ENCODE measurements around the gene AP3S1.

Gene AP3S1

DNA sequence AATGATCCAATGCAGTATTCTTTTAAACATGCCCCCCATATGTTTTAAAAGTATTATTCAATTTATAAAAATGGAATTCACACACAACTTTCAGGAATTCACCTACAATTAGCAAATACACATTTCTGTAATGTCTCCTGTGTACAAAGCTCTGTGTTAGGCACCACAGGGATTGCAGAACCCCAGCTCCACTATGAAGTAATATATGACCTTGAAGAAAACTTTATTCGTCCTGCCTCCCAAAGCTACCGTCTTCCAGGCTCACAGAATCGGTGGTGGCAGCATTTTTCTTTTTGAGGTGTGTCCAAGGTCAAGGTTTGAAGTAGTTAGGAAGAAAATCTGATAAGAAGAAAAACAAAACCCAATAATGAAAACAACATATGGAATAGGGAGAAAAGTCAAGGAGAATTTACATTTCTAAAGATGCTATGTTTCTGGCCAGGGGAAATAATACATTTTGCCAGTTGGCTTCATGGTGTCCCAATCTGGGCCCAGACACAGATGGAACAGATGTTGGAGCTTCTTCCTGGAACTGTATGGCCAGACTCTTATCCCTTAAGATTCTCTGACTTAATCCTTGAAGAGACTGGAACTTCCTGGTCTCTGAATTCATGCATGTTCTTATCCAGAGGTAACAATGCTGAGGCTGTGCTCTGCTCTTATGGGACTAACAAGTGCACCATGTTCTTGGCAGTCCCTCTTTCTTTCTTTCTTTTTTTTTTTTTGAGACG lies 98.5 kb downstream of the AP3S1 start:
- DNase-seq (ENCODE audit: low read depth): no peak

DNA sequence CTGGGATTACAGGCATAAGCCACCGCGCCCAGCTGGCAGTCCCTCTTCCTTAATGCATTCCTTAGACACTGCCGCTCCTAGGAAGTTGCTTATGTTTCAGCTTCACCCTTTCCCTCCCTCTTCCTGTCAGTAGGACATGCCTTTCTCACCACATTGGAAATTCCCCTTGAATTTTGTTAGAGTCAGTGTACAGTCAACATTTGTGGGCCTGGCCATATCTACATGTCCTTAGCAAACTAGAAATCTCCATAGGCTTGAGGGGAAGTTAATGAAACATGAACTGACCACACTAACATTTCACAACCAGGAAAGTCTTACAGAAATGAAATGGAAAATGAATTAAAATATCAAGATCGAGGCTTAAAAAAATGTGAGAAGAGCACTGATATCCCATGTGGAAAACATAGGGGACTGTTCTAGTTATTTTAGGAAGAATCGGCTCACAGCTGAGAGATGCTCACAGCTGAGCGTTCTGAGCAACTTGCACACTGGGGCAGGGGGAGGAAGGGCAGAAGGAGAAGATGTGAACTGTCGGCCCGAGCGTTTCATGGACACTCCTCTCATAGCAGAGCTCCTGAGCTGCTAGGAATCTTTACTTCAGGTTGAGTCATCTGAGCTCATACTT lies 99.4 kb downstream of the AP3S1 start:
- DNase-seq (ENCODE audit: low read depth): no peak

DNA sequence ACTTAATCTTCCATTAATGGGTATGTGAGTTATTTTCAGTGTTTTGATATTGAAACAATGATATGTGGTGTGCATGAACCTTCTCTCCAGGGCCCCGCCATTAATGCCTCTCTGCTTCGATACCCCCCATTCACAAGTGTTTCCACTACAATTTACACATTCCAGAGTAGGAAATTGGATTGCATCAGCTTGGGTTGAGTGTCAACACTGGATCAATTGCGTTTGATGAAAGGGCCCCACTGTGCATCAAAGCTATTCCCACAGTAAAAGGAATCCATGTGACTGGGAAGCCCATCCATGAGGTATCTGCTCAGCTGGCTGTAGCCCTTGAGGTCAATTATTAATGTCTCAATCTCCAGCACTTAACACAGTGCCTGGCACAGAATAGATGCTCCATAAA lies 102.8 kb downstream of the AP3S1 start:
- DNase-seq (ENCODE audit: low read depth): no peak

GRCh38 chr5:115946655-115947054 lies 104.9 kb downstream of the AP3S1 start:
- DNase-seq (ENCODE audit: low read depth): no peak

- no peak for DNase-seq (ENCODE audit: low read depth)
Measured at GRCh38 chr5:115947260-115947659, 105.5 kb downstream of the AP3S1 start.

DNA sequence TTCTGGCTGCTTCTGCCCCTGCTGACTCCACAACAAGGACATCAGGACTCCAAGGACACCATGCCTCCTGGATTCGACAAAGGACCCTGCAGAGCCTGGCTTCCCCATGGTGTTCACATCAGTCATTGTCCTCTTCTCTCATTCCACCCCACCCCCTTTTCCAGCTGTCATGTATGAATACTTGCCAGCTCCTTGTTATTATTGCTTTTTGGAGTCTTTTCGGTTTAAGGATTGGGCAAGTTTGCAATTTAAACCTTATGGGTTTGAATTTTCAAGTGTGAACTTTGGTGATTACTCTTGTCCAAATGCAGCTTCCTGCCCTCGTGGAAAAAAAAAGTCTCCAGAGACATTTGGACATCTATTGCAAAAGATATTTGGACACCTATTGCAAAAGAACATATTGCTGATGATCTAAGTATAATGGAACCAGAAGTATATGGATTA lies 106.4 kb downstream of the AP3S1 start:
- DNase-seq (ENCODE audit: low read depth): no peak

DNA sequence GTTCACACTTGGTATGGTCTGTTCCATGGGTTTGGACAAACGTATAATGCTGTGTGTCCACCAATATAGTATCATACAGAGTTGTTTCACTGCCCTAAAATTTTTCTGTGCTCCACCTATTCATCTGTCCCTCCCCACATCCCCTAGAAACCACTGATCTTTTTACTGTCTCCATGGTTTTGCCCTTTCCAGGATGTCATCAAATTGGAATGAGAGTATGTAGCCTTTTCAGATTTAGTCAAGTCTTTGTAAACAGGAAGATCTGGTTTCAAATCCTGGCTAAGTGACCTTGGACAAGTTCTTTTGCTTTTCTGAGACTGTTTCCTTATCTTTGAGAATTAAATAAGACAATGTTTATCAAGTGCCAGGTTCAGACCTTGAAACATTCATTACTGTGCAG lies 107.4 kb downstream of the AP3S1 start:
- DNase-seq (ENCODE audit: low read depth): no peak

DNA sequence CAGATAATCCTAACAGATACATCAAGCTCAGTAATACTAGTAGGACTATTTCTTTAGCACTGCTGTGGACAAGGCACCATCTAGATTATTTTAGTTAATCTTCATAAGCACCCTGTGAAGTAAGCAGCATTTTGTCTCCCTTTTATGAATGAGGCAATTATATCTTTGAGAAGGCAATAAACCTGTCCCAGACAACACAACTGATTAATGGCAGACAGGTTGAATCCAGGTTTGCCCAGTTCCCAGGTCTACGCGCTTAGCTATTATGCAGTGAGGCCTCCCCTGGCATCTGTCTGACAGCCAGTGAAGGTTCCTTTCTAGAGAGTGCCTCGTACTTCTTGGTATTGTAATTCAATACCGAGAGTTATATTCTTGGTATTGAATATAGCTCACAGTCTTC lies 110.9 kb downstream of the AP3S1 start:
- DNase-seq (ENCODE audit: low read depth): no peak

DNA sequence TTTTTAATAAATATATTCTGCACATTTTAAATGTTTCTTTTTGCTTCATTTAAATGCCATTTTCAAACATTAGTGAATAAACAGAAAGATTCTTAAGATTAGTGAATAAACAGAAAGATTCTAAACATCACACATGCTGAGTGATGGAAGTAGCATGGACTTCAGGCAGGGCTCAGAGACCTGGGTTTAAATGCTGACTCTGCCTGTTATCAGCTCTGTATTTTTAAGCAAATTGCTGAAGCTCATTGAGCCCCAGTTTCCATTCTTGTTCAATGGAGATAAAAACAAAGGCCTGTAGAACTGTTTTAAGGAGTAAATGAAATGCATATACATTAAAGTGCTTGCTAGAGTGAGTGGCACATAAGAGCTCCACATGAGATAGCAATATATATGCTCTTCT lies 112.4 kb downstream of the AP3S1 start:
- no peak for DNase-seq (ENCODE audit: low read depth)

- DNase-seq (ENCODE audit: low read depth): no peak
Measured at GRCh38 chr5:115956957-115957356, 115.2 kb downstream of the AP3S1 start.

DNA sequence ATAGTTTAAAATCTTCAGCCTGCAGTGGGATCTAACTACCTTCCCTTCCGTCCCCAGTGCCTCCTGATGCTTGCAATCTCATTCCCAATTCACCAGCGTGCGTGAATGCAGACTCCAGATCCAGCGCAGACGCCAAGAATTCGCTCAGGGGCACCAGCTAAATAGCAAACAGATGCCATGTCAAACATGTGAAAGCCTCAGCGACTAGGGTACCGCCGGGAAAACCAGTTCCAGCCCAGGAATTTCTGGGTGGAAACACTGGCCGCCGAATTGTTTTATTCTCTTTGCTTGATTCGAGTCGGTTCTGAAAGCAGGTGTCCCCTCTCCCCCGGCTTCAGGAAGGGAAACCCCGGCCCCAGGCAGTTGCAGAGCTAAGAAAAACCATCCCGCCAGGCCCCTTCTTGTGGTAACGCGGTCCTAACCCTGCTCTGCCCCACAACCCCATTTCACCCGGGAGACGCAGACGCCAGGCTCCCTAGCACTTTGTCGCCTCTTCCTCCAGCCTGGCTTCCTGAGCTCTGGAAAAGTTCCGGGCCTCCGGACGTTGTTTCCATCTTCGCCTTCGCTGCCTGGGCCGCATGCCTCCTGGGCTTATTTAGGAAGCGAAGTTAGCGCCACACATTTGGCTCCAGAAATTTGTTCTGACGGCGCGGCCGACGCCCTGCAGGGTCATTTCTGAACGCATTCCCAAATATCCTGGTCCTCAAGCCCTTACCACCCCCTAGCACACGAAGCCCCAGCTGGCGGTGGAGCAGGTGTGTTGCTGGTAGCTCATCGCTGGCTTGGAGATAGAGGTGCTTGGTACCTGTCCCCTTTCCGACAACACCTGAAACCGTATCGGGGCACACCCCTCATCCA lies 119.9 kb downstream of the AP3S1 start:
- no peak for DNase-seq (ENCODE audit: low read depth)

DNA sequence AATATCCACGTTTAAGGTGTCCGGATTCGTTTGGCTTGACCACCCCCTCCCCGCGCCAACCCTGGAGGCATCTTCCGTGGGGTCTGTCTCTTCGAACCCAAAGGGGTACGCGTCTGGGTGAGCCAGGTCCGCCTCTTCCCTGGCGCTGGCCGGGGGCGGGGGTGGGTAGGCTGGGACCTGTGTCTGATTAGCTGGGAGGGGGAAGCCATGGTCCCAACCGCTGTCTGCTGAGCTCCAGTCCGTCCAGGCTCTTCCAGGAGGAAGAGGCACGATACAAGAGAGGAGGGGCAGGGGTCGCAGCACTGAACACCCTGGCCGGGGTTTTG lies 120.5 kb downstream of the AP3S1 start, which contains the start of gene LVRN:
LVRN (plus strand) TSS at position 237 of the 326 bp plus-strand sequence. CDS start 143 bp downstream, outside the sequence.
- no peak for DNase-seq (ENCODE audit: low read depth)

DNA sequence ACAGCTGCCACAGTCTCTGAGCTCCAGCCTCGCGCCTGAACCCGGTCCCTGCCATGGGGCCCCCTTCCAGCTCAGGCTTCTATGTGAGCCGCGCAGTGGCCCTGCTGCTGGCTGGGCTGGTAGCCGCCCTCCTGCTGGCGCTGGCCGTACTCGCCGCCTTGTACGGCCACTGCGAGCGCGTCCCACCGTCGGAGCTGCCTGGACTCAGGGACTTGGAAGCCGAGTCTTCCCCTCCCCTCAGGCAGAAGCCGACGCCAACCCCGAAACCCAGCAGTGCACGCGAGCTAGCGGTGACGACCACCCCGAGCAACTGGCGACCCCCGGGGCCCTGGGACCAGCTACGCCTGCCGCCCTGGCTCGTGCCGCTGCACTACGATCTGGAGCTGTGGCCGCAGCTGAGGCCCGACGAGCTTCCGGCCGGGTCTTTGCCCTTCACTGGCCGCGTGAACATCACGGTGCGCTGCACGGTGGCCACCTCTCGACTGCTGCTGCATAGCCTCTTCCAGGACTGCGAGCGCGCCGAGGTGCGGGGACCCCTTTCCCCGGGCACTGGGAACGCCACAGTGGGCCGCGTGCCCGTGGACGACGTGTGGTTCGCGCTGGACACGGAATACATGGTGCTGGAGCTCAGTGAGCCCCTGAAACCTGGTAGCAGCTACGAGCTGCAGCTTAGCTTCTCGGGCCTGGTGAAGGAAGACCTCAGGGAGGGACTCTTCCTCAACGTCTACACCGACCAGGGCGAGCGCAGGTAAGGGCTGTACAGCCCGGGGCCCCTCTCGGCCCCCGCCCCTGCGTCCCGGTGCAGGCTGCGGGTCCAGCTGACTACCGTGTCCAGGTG lies 121.0 kb downstream of the AP3S1 start:
- no peak for DNase-seq (ENCODE audit: low read depth)

GRCh38 chr5:115963566-115963965 lies 121.8 kb downstream of the AP3S1 start:
- DNase-seq (ENCODE audit: low read depth): no peak

All from CMK (cell line).